Measurements from ENCODE around the gene TSPAN18.

GRCh38 chr11:44732564-44732963, 5.8 kb downstream of the TSPAN18 start:
- TF ChIP-seq EZH2 (IDR thresholded peaks at IDR 0.05) (no peak), POLR2AphosphoS5 (IDR thresholded peaks at IDR 0.05; ENCODE audit: borderline replicate concordance, low read depth, low read length) (no peak)

Measured in SK-N-MC (cell line).